Hepatocyte (in vitro differentiated cells): Measurements from ENCODE around the gene SLC5A4.

Experiments used
- CTCF ChIP-seq: fragments of 200-600 bp; sonication (generic); IDR thresholded peaks from 2 replicates; pipeline ENCODE4 v1.5.1; 2016; ENCODE audit warnings: antibody characterized with exemption, mild to moderate bottlenecking; ENCODE audit not compliant: poor library complexity
- EZH2 ChIP-seq: fragments of 200-600 bp; sonication (generic); IDR thresholded peaks from 2 replicates; pipeline ENCODE4 v1.6.1; 2016; ENCODE audit warnings: antibody characterized with exemption, mild to moderate bottlenecking, borderline replicate concordance
- EZH2phosphoT487 ChIP-seq: fragments of 200-600 bp; sonication (generic); IDR thresholded peaks from one replicate; pipeline ENCODE4 v1.6.1; 2018; ENCODE audit warnings: antibody characterized with exemption, mild to moderate bottlenecking, low read depth, moderate library complexity; ENCODE audit not compliant: unreplicated experiment, severe bottlenecking

- TF ChIP-seq CTCF (no peak), EZH2 (no peak), EZH2phosphoT487 (no peak)
Measured at GRCh38 chr22:32185821-32186220, 69.3 kb downstream of the SLC5A4 start.
